Calu3 (cell line): ENCODE measurements around the gene PLXNA2. TPM values are rescaled to one million over a fixed set of nuclear protein-coding genes. Genes with fewer than 3 reads are reported as not detected.

Experiments
- BruUV-seq: library from RNA; stranded (reverse); fragments of 400-500 nt; replicated peaks from 2 replicates; lab custom pipeline; 2021; lab: Mats Ljungman, UMichigan
- CTCF ChIA-PET: fragments of 300-600 bp; sonication (Branson Sonifier 250); formaldehyde crosslinking; loops from one replicate; lab custom pipeline; 2022; ENCODE audit warnings: antibody characterized with exemption; lab: Charles Lee
- DNase-seq: peaks from one replicate; pipeline ENCODE4 v3.0.0; 2022
- H3K27ac Mint-ChIP-seq: one replicate; pipeline ENCODE4 v1.8.0; 2022; ENCODE audit warnings: mixed read lengths; ENCODE audit not compliant: unreplicated experiment
- H3K27me3 Mint-ChIP-seq: one replicate; pipeline ENCODE4 v1.8.0; 2022; ENCODE audit warnings: mixed read lengths; ENCODE audit not compliant: unreplicated experiment
- H3K36me3 Mint-ChIP-seq: one replicate; pipeline ENCODE4 v1.8.0; 2022; ENCODE audit warnings: mild to moderate bottlenecking, moderate library complexity, mixed read lengths; ENCODE audit not compliant: insufficient read depth, unreplicated experiment
- H3K4me1 Mint-ChIP-seq: one replicate; pipeline ENCODE4 v1.8.0; 2022; ENCODE audit warnings: mild to moderate bottlenecking, low read depth, mixed read lengths; ENCODE audit not compliant: unreplicated experiment
- H3K4me3 Mint-ChIP-seq: one replicate; pipeline ENCODE4 v1.8.0; 2022; ENCODE audit warnings: mild to moderate bottlenecking, low read depth, moderate library complexity, mixed read lengths; ENCODE audit not compliant: unreplicated experiment
- H3K9me3 Mint-ChIP-seq: one replicate; pipeline ENCODE4 v1.8.0; 2022; ENCODE audit warnings: low read depth, mixed read lengths; ENCODE audit not compliant: unreplicated experiment
- CTCF ChIP-seq: fragments of 200-600 bp; IDR thresholded peaks from one replicate; pipeline ENCODE4 v1.8.0; 2022; ENCODE audit warnings: antibody characterized with exemption; ENCODE audit not compliant: unreplicated experiment
- intact Hi-C: fragments of 100-400 bp; cut with micrococcal nuclease; formaldehyde crosslinking; loops from one replicate; pipeline ENCODE4 v1.10.0; 2022; ENCODE audit not compliant: unreplicated experiment
- total RNA-seq: library from RNA; stranded (reverse); gene quantifications from 2 replicates; pipeline ENCODE4 v1.2.3, GENCODE V29; 2022

Gene PLXNA2
- total RNA-seq, 1 experiment from 2014 or later = 16.2 TPM

DNA sequence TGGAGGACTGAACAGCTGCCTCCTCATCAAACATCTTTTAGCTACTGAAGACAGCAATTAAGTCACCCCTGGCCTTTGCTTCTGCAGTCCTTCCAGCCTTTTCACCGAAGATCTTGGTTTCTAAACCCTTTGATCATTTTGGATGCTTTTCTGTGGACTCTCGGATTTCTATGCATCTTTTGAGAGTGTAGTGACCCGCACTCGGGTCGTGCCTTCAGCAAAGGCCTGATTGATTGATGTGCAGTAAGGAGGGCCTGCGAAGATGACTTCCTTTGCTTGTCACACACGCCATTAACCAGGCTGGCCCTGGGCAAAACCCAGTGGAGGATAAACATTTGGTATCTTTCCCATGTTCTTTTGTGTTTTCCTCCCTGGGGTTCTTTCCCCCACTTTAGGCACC lies 175.8 kb downstream of the PLXNA2 start:
- BruUV-seq = no TSS peak
- H3K27me3 Mint-ChIP-seq = no peaks in the 10 kb centered on the region
- intact Hi-C loops = no loop called here
- no peaks in the 10 kb centered on the region for H3K36me3 Mint-ChIP-seq
- CTCF ChIA-PET = no interaction called here
- H3K4me1 Mint-ChIP-seq = no peaks in the 10 kb centered on the region
- no peak overlapping the region for H3K4me3 Mint-ChIP-seq
- no peak for DNase-seq
- no peak overlapping the region for H3K27ac Mint-ChIP-seq
- H3K9me3 Mint-ChIP-seq = no peaks in the 10 kb centered on the region
- no peak for TF ChIP-seq CTCF

- H3K27ac Mint-ChIP-seq = no peak overlapping the region
- H3K4me1 Mint-ChIP-seq = no peaks in the 10 kb centered on the region
- intact Hi-C loops = no loop called here
- CTCF ChIA-PET = no interaction called here
- H3K4me3 Mint-ChIP-seq = no peak overlapping the region
- TF ChIP-seq CTCF = no peak
- H3K9me3 Mint-ChIP-seq = no peaks in the 10 kb centered on the region
- H3K27me3 Mint-ChIP-seq = no peaks in the 10 kb centered on the region
- BruUV-seq = no TSS peak
- no peak for DNase-seq
- no peaks in the 10 kb centered on the region for H3K36me3 Mint-ChIP-seq
Measured at GRCh38 chr1:208066583-208066982, 177.6 kb downstream of the PLXNA2 start.

- intact Hi-C loops = no loop called here
- DNase-seq = no peak
- Mint-ChIP-seq H3K9me3 (no peaks in the 10 kb centered on the region), H3K27ac (no peak overlapping the region), H3K4me1 (no peaks in the 10 kb centered on the region), H3K36me3 (no peaks in the 10 kb centered on the region), H3K4me3 (no peak overlapping the region), H3K27me3 (no peaks in the 10 kb centered on the region)
- no TSS peak for BruUV-seq
- CTCF ChIA-PET = no interaction called here
- TF ChIP-seq CTCF = no peak
Measured at GRCh38 chr1:208065862-208066261, 178.3 kb downstream of the PLXNA2 start.

GRCh38 chr1:208061632-208062031 lies 182.6 kb downstream of the PLXNA2 start:
- Mint-ChIP-seq H3K9me3 (no peaks in the 10 kb centered on the region), H3K36me3 (no peaks in the 10 kb centered on the region), H3K4me1 (no peaks in the 10 kb centered on the region), H3K27me3 (no peaks in the 10 kb centered on the region), H3K27ac (no peak overlapping the region), H3K4me3 (no peak overlapping the region)
- no peak for TF ChIP-seq CTCF
- intact Hi-C loops = no loop called here
- CTCF ChIA-PET = no interaction called here
- DNase-seq = no peak
- BruUV-seq = no TSS peak
